ENCODE measurements around the gene DIPK2A.

Gene DIPK2A

DNA sequence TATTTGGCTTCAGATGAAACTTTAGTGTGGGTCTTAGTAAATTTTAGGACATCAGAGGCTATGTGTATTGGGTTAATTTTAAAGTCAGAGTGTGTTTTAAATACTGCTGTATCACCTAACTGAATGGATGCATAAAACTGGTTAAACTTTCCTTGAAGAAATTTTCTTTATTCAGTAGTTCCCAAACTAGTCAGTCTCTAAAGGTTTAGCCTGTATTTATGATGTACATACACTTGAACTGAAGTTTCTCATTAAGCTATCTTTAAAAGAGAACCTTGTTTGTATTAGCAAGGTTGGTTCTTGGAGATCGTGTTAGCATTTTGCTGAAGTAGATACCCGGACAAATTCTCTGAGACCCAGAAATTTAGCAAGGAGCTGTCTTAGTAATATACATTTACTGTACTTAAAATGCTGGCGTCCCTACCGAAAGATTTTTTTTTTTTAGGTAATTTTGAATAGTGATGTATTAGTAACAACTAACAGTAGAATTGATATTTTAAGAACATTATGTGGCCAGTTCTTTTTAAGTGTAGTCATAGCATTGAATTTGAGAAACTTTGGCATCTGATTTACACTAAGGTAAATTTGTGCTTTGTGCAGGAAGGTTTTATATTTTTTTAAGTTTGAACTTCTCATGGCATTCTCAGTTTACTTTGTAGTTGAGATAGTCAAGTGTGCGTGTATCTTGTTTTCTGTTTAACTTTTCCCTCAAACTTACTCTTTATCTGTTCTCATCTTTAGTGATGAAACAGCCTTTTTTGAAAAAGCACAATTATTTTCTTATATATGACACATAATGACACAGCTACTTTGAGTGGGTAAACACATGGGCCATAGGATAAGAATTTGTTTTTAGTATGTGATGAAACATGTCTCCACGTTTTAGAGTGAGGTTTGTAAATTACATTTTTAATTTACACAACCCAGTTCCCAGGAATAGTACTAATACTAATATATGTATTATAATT is 2.9 kb downstream of the DIPK2A start:
- DNase-seq = no peak

DNA sequence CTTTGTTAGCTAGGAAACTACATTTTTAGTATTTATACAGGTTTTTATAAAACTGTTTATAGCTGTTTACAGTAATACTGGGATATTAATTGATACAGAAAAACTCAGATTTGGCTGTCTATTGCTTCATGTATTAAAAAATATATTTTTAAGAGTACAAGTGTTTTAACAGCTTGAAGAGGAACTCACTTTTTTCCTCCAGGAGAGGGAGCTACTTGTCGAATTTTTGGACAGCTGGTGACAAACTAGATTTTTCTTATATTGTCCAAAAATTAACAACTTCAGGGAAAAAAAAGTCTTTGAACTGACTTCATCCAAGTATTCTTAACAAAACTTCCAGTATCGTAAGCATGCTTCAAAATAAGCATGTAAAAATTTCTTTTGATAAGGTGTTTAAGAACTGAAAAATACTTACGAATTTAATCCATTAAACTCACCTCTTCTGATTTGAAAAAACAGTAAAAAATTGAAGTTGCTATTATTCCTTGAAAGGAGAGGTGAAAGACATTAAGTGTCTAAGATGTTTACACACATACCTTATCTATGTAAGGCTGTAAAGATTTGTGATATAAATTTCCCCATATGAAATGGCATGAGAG is 4.0 kb downstream of the DIPK2A start:
- DNase-seq = peak; percentile 18

DNA sequence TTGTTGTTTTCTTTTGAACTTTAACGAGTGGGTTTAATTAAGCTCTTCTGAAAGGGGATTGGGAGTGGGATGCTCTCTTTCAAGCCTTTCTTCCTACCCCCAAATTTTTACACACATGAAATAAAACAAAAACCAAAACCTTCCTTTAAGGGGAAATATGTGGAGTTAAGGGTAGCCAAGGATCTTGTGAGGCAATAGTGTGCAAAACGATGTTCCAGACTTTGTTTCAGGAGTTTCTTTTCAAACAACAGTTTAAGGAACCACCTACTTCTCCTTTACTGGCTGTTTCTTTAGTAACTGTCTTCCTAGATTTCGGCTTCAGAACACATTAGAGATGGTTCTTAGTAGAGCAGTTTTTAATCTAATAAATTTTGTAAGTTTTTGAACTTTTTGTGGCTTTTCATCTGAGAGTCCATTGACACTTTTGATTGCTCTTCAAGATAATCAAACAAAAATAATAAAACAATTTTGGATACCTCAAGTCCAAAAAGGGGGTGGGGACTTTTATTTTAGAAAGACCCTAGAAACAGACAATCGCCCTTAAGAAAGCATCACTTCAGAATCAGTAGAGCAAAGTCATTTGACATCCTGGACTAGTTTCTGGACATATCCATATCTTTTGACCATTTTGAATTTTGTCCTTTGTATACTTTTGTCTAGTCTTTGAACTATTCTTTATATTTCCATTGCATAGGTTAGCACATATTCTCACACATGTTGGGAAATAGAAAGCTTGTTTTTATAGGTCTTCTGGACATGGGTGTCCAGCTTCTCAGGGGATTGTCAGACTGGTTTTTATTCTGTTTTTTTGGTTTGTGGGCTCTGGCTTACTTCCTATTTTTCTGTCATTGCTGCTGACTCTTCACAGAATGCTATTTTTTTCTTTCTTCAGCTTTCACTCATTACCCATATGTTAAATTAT is 6.0 kb downstream of the DIPK2A start:
- no peak for DNase-seq

DNA sequence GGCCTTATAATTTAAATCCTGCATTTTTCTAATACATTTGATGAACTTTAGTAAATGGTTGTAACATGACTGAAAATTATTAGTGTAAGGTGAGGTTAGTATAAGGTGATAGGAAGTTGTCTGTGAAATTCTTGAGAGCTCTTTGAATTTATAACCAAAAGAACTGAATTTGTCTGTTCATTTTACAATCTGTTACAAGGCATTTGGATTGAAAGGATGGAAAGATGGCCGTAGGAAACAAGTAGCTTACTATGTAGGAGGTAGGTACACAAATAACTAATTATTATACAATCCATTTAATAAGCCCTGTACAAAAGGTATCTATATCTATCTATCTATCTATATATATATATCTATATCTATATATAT is 6.6 kb downstream of the DIPK2A start:
- no peak for DNase-seq

DNA sequence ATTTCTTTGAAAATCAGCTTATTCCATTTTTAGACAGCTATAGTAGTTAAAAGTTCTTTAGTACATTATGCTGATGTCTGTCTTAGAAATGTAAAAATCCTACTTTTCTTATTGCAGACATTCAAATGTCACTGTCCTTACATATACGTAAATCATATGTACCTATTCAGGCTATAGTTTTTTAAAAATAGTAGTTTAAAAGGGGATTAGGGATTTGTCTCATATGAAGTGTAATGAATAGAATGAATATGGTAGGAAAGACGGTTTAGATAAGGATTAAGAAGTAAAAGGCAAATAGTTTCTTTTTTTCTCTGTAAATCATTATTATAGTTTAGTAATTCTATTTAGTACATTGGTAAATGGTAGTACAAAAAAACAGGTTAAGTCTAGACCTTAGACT is 7.4 kb downstream of the DIPK2A start:
- DNase-seq = no peak

DNA sequence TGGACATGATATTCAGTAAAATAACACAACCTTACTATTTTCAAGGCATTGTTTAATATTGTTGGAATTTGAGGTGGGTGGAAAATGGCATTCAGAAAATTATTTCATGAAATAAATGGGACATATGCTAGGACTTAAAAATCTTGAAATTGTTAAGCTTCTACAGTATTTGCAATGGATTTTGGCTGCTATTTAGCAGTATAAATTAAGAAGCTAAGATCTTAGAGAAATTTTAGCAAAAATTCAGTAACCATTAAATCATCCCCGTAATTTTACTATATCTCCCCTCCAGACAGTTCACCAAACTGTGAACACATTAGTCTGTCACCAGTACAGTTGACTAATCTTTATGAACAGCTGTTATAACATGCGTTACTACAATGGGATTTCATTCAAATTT is 8.2 kb downstream of the DIPK2A start:
- DNase-seq = no peak

DNA sequence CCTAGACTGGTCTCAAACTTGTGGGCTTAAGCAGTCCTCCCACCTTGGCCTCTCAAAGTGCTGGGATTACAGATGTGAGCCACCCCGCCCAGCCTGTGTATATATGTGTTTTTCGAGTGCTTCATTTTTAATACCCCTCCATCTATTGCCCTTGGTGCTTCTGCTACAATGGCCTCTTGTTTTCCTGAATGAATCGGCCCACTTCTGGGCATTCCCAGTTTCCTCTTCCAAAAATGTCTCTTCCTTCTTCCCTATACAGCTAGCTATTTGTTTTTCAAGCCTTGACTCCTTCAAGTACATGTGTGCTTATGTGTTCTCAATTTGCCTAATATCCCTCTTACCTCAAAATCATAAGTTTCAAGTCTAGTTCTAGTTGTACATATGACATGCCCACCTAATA is 16.7 kb downstream of the DIPK2A start:
- no peak for DNase-seq

DNA sequence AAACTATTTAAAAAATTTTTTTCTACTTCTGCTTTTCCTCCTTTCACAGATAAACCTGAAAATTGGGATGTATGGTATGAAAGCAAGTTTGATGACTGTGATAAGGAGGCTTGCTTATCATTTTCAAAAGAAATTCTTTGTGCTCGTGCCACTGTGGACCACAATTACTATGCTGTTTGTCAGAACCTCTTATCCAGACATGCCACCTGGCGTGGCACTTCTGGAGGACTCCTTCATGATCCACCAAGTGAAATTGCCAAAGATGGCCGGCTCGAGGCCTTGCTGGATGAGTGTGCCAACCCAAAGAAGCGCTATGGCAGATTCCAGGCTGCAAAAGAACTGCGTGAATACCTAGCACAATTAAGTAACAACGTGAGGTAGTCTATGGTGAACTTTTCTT is 17.8 kb downstream of the DIPK2A start:
- no peak for DNase-seq

DNA sequence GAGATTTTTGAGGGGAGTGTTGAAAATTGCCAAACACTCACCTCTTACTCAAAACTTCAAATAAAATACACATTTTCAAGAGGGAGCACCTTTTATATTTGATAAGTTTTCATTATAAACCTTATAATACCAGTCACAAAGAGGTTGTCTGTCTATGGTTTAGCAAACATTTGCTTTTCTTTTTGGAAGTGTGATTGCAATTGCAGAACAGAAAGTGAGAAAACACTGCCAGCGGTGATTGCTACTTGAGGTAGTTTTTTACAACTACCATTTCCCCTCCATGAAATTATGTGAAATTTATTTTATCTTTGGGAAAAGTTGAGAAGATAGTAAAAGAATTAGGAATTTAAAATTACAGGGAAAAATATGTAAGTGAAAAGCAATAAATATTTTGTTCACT is 20.1 kb downstream of the DIPK2A start:
- DNase-seq = no peak

DNA sequence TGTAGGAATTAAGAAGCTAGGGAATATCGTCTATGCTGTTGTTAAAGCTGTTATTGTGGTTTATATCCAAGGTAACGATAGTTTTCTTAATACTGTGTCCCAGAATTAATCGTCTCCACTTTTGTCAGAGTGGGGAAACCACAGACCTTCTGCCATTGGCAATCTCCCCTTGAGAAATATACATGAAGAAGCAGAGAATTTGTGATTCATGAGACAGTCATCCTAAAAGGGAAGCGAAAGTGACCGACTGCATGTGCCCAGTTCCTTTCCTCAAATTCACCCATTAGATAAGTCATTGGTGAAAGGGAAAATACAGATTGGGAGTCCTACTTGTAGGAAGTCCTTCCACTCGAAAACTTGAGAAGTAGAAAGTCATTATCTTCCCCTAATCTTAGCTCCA is 26.6 kb downstream of the DIPK2A start:
- DNase-seq = no peak

DNA sequence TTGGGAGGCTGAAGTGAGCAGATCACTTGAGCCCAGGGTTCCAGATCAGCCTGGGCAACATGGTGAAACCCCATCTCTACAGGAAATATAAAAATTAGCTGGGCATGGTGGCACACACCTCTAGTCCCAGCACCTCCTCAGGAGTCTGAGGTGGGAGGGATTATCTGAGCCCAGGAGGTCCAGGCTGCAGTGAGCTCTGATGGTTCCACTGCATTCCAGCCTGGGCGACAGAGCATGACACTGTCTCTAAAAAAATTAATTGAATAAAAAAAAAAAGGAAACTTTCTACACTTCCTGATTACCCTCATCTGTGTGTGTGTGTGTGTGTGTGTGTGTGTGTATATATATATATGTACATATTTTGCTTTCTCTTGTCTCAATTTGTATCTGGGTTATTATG is 31.4 kb downstream of the DIPK2A start:
- DNase-seq = no peak

DNA sequence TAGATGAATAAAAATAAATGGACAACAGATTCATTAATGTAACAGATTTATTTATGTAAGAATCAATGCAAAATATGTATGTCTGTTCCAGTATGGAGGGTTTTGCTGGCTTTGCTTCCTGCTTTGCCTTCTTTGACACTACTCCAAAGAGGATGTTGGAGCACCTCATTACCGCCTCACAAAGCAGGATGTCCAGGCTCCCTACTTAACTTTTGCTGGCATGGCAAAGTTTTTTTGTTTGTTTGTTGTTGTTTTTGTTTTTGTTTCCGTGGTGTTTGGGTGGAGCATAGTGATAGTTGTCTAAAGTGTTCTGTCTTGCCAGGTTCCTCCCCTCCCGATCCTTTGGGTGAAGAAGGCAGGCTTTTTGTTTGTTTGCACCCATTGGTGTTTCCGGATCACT is 38.7 kb downstream of the DIPK2A start:
- no peak for DNase-seq

DNA sequence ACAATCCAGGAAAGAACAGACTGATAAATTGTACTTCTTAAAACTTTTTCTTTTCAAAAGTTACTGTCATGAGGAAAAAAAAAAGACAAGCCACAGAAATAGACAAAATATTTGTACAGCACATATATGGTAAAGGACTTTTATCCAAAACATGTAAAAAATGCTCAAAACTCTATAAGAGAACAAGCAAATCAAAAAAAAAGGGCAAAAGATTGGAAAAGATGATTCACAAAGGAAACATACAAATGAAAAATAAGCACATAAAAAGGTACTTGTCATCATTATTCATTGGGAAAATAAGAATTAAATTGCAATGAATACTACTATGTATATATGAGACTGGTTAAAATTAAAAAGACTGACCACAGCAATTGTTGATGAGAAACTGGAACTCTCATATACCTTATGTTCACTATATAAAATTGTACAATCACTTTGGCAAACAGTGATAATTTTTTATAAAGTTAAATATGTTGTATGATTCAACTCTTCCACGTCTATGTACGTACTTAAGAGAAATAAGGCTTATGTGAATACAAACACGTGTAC is 39.7 kb downstream of the DIPK2A start:
- no peak for DNase-seq

DNA sequence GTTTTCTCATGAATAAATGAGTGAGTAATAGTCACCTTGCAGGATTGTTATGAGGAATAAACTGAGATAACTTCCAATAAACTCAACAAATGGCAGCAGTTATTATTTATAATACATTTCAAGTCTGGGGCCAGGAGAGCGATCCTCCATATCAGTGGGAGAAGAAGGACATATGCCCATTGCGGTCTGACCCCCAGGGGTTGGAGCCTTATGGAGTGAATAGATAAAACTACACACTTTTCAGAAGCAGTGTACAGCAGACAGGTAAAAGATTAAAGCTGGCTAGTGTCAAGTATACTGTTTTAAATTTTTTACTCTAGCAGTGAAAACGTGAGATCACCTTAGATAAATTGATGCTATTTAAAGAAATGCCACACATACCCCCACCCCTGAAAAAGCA is 43.5 kb downstream of the DIPK2A start:
- DNase-seq = no peak

DNA sequence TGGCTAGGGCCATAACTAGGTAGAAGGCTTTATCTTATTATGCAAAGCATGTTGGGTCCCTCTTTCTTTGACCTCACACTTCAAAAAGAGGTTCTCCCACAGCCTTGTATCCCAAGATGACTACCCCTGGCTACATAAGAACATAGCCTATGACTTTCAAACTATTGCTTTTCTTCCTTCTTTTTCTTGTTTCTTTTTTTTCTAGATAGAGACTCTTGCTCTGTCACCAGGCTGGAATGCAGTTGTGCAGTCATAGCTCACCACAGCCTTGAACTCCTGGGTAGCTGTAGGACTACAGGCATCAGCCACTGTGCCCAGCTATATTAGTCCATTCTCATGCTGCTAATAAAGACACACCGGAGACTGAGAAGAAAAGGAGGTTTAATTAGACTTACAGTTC is 47.2 kb downstream of the DIPK2A start:
- no peak for DNase-seq

Data from retina (tissue), 1 donor.